ENCODE measurements around the gene ARHGAP24. TPM values are rescaled to one million over a fixed set of nuclear protein-coding genes. Genes with fewer than 3 reads are reported as not detected.

ARHGAP24 gene
- total and polyA plus RNA-seq, 2 of the 13 experiments (the other 11 are each of a cell fraction or from before 2014, with no cell fraction given), result 0.07 to 0.55 TPM

GRCh38 chr4:85498068-85498733 lies 23.3 kb downstream of the ARHGAP24 start:
- no peaks in the 10 kb centered on the region for H3K36me3 ChIP-seq (replicated peaks in 1 of 2; ENCODE audit: control insufficient read depth in 1 of 2, insufficient read depth in 2 of 2, low read length in 2 of 2)
- WGBS (ENCODE audit: low lambda C conversion rate), result 3% methylated on average over 5 of the region's 5 CpGs
- TF ChIP-seq DDIT3 (CRISPR knock-in tag; IDR thresholded peaks at IDR 0.05) (no peak), ZBTB21 (CRISPR knock-in tag; IDR thresholded peaks at IDR 0.05) (no peak), FIP1L1 (IDR thresholded peaks at IDR 0.05; ENCODE audit: borderline replicate concordance, insufficient read depth, low read depth, low read length) (no peak), ZSCAN9 (CRISPR knock-in tag; IDR thresholded peaks at IDR 0.05; ENCODE audit: borderline replicate concordance) (no peak), ZNF431 (CRISPR knock-in tag; IDR thresholded peaks at IDR 0.05; ENCODE audit: borderline replicate concordance, low read depth) (no peak), TARDBP (CRISPR knock-in tag; IDR thresholded peaks at IDR 0.05) (no peak), ZNF510 (CRISPR knock-in tag; IDR thresholded peaks at IDR 0.05; ENCODE audit: low read depth) (no peak), ZNF83 (CRISPR knock-in tag; IDR thresholded peaks at IDR 0.05; ENCODE audit: borderline replicate concordance) (no peak), GPN1 (CRISPR knock-in tag; IDR thresholded peaks at IDR 0.05; ENCODE audit: borderline replicate concordance) (no peak), PREB (CRISPR knock-in tag; IDR thresholded peaks at IDR 0.05) (no peak), RFX3 (CRISPR knock-in tag; IDR thresholded peaks at IDR 0.05) (no peak), CSRNP1 (CRISPR knock-in tag; IDR thresholded peaks at IDR 0.05) (no peak), PATZ1 (CRISPR knock-in tag; IDR thresholded peaks at IDR 0.05) (no peak), ZFY (CRISPR knock-in tag; IDR thresholded peaks at IDR 0.05) (no peak), ZNF775 (CRISPR knock-in tag; IDR thresholded peaks at IDR 0.05; ENCODE audit: borderline replicate concordance) (no peak), GZF1 (CRISPR knock-in tag; IDR thresholded peaks at IDR 0.05) (no peak), ZNF232 (CRISPR knock-in tag; IDR thresholded peaks at IDR 0.05; ENCODE audit: borderline replicate concordance) (no peak)
- ChIA-PET CTCF (ENCODE audit: low intra/inter-chr PET ratio, low total read pairs) (no interaction called here), POLR2A (no interaction called here)
- H3K27me3 ChIP-seq (ENCODE audit: control insufficient read depth in 1 of 2, insufficient read depth in 2 of 2, low read length in 2 of 2), result no peaks in the 10 kb centered on the region
- no peak overlapping the region for H3K27ac ChIP-seq (ENCODE audit: extremely low read length, insufficient read depth, low read length)
- H3K9ac ChIP-seq (ENCODE audit: insufficient read depth, low read depth, low read length), result no peak overlapping the region
- no peaks in the 10 kb centered on the region for H4K20me1 ChIP-seq (ENCODE audit: insufficient read depth, low read length)
- H2AFZ ChIP-seq (ENCODE audit: low read length), result no peak overlapping the region
- no peaks in the 10 kb centered on the region for H3K4me1 ChIP-seq (ENCODE audit: insufficient read depth, low read length)
- no peak overlapping the region for H3K4me3 ChIP-seq (replicated peaks in 1 of 3; ENCODE audit: insufficient read depth in 1 of 3, low read depth in 2 of 3, low read length in 3 of 3)
- FAIRE-seq (no peak), ATAC-seq (no peak), DNase-seq (ENCODE audit: low spot score) (no peak)
- BruUV-seq (replicated peaks), result no TSS peak
- no peaks in the 10 kb centered on the region for H3K9me3 ChIP-seq (ENCODE audit: low read length)
- H3K79me2 ChIP-seq (ENCODE audit: insufficient read depth, low read length), result no peaks in the 10 kb centered on the region
- H3K4me2 ChIP-seq (ENCODE audit: low read depth, low read length), result no peak overlapping the region
- in situ Hi-C loops (cut with HindIII; ENCODE audit: extremely low pct_ligation_motif_present, low pct_unique_long_range_greater_than_20kb), result no loop called here
- intact Hi-C loops (cut with micrococcal nuclease; ENCODE audit: unreplicated experiment), result no loop called here

Measured in HepG2 (cell line).